HG03064 (cell line): ENCODE measurements around the gene S100B.

Experiments used
- ATAC-seq: cut with Tn5 transposase; IDR thresholded peaks from one replicate; pipeline ENCODE4 v1.9.1; 2021; ENCODE audit warnings: low read depth; ENCODE audit not compliant: unreplicated experiment

S100B gene

DNA sequence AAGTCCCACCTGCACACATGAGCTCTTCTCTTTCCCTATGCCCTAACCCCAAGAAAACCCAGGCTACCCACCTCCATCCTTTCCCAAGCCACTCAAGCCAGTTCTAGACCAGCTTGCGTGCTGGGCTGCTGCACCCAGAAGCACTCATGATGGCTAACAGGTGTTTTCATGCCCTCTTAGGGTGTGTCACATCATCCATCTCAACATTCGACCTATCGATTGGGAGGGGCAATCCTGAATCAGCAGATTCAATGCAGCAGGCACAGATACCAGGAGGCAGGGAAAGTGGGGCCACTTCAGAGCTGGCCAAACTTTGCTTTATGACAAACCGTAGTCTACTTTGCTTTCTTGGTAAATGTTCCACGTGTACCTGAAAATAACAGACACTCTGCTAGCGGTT lies 24.0 kb upstream of the S100B start:
- no peak for ATAC-seq

GRCh38 chr21:46627726-46628125 lies 22.8 kb upstream of the S100B start:
- ATAC-seq = no peak

DNA sequence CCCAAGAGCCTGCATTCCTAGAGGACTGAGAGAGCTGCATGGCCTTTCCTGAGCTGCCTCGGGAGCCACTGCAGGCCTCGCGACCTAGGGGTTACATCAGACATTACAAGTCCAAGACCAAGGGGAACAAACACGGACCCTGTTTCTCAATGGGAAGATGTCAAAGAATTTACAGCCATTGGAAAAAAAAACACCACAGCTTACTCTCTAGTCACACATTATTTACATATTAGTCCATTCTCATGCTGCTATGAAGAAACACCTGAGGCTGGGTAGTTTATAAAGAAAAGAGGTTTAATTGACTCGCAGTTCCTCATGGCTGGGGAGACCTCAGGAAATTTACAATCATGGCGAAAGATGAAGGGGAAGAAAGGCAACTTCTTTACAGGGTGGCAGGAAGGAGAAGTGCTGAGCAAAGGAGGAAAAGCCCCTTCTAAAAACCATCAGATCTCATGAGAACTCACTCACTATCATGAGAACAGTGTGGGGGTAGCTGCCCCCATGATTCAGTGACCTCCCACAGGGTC lies 22.2 kb upstream of the S100B start:
- ATAC-seq = no peak

- no peak for ATAC-seq
These were observed 21.7 kb upstream of the S100B start for GRCh38 chr21:46626536-46626935.

GRCh38 chr21:46625759-46626158 lies 20.9 kb upstream of the S100B start:
- ATAC-seq = no peak

GRCh38 chr21:46624050-46624449 lies 19.2 kb upstream of the S100B start:
- no peak for ATAC-seq

DNA sequence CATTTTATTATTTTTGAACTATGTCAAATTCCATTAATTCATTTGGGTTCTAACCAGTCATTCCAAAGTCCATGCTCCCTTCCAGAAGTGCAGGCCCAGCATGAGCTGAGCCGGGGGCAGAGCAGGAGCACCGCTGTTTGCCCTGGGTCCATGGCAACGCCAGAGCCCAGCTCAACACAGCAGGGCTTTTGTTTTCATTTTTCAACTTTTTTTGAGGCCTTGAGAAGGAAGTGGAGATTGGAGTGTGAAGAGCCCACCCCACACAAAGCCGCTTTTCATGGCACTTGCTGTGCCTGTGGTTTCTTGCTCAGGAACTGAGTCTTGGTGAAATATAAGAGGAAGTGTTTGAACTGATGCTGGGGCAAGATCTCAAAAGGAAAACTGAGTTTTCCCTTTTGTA lies 17.3 kb upstream of the S100B start:
- ATAC-seq = no peak

DNA sequence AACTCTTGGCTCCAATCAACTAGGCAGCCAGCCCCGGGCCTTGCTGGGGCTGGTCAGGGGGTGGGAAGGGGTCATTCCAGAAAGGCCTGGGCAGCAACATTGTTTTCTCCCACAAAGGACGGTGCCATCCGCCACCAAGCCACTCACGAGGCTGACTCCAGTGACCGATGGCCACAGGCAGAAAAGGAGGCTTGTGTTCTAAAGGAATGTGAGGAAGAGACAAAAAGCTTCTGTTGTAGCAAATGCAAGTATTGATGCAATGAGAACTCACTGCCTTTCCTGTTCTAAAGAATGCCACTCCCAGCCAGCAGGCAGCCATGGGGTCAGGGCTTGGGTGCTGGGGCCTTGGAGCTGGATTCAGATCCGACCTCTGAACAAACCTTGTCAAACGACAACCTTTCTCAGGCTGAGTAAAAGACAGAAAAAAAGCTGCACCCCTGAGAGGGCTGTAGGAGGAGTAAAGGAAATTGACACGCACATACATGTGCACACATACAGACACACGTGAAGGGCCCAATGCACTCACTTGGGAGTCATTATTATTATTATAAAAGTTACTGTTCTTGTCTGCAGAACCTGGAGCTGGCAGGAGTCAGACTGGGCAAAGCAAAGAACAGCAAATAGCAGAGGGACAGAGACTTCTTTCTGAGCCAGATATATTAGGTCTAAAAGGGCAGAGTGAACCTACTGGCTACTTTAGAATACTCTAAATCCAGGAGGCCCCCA lies 16.7 kb upstream of the S100B start:
- no peak for ATAC-seq

DNA sequence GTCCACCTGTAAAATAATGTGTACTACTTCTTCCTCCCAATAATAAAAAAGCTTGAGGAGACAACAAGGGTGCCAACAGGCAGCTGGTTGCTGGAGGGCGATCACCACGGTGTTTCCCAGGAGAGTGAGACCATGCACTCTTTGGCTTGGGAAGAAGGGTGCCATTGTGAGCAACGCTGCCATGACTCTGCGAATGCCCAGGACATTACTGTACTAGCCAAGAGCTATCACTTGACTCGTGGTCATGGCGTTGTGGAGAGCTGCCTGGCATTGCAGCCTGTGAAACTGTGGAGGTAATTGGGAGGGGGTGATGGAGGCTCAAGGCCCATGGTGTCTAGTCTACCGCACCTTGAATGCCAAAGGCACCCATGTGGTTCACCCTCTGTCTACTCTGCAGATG lies 16.0 kb upstream of the S100B start:
- ATAC-seq = no peak

GRCh38 chr21:46619846-46620245 lies 15.0 kb upstream of the S100B start:
- no peak for ATAC-seq

DNA sequence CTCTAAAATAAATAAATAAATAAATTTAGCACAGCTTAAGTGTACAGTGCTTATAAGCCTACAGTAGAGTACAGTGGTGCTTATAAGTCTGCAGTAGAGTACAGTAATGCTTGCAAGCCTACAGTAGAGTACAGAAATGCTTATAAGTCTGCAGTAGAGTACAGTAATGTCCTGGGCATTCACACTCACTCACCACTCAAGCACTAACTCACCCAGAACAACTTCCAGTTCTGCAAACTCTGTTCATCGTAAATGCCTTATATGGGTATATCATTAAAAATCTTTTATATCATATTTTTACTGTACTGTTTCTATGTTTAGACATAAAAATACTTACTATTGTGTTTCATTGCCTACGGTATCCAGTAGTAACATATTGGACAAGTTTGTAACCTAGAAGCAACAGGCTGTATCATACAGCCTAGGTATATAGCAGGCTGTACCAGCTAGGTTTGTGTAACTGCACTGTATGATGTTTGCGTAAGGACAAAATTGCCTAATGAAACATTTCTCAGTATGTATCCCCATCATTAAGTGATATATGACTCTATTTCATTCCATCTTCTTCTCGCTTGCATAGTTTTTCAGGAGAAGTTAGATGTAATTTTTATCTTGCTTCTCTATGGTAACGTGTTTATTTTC lies 14.0 kb upstream of the S100B start:
- ATAC-seq = no peak

DNA sequence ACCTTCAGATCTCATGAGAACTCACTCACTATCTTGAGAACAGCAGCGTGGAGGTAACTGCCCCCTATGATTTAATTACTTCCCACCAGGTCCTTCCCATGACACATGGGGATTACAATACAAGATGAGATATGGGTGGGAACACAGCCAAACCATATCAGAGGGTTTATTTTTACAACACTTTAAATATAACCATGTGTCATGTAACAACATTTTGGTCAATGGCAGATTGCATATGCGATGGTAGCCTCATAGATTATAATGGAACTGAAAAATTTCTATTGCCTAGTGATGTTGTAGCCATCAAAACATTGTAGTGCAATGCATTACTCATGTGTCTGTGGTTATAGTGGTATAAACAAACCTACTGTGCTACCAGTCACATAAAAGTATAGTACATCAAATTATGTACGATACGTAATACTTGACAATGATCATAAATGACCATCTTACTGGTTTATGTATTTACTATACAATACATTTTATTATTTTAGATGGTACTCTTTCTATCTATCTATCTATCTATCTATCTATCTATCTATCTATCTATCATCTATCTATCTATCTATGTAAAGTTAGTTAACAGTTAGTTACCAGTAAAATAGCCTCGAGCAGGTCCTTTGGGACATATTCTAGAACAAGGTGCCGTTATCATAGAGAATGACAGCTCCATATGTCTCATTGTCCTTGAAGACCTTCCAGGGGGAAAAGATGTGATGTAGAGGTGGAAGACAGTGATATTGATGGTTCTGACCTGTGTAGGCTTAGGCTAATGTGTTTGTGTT lies 12.6 kb upstream of the S100B start:
- ATAC-seq = no peak

DNA sequence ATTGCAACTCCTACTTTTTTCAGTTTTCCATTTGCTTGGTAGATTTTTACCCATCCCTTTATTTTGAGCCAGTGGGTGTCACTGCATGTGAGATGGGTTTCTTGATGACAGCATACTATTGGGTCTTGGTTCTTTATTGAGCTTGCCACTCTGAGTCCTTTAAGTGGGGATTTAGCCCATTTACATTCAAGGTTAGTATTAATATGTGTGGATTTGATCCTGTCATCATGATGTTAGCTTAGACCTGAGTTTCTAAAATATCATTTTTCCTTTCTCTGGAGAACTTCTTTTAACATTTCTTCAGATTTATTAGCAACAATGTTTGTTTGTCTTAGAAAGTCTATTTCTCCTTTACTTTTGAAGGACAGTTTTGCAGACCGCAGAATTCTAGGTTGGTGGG lies 11.8 kb upstream of the S100B start:
- ATAC-seq = no peak

- no peak for ATAC-seq
These were observed 11.2 kb upstream of the S100B start for GRCh38 chr21:46616050-46616449.

DNA sequence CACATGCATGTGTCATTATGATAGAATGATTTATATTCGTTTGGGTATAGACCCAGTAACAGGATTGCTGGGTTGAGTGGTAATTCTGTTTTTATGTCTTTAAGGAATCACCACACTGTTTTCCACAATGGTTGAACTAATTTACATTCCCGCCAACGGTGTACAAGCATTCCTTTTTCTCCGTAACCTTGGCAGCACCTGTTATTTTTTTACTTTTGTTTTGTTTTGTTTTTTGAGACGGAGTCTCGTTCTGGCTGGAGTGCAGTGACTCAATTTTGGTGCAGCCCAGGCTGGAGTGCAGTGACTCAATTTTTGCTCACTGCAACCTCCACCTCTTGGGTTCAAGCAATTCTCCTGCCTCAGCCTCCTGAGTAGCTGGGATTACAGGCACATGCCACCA lies 8.5 kb upstream of the S100B start:
- ATAC-seq = no peak

DNA sequence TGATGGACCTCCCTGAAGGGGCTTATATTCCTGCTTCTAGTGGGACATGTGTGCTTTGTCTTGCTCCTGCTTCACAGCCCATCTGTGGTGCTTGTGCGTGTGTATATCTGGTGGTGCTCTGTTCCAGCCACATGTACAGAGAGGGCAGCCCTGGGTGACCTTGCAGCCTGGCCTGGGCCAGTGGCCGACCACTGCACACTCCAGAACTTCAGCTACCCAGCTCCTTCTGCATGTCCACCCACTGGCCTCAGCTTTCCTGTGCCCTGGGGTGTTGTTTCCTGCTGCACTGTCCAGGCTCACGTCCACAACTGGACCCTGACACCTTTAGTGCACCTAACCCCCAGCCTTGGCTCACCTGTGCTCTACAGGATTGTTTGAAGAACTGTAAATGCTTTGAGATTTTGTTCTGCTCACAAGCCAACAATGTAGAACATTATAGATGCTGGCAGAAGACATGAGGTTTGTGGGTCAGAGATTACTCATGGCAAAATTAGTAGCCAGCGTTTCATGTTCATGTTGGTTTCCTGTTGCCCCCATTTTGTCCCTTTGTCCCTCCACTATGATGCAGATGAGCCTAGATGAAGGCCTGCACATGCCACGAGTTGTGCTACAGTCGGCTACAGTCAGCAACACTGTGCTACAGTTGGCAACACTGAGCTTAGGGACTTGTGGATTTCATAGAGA lies 5.3 kb upstream of the S100B start:
- ATAC-seq = no peak

GRCh38 chr21:46608672-46609111 lies 3.8 kb upstream of the S100B start:
- ATAC-seq = no peak

- ATAC-seq = no peak
These were observed 2.8 kb upstream of the S100B start for GRCh38 chr21:46607636-46608035.

DNA sequence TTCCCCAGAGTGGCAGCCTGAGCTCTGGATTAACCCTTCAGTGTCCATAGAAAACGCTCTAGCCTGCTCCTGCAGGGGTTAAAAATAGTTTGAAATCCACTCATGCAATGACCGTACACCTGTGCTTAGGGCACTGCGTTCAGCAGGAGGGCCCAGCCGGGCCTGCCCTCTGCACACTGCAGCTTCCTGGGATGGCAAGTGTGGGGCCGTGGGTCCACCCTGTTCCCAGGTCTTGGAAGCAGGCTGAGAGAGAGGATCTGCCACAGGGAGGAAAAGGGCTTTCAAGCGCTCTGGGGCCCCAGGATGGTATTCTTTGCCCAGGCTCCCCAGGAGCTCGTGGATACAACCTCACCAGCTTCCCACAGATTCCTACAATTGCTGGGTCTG lies 1.5 kb upstream of the S100B start:
- no peak for ATAC-seq

- ATAC-seq = peak; percentile 66
These were observed 1.0 kb upstream of the S100B start for GRCh38 chr21:46605767-46606426.
